Measurements from ENCODE around the gene CSK.

CSK gene

DNA sequence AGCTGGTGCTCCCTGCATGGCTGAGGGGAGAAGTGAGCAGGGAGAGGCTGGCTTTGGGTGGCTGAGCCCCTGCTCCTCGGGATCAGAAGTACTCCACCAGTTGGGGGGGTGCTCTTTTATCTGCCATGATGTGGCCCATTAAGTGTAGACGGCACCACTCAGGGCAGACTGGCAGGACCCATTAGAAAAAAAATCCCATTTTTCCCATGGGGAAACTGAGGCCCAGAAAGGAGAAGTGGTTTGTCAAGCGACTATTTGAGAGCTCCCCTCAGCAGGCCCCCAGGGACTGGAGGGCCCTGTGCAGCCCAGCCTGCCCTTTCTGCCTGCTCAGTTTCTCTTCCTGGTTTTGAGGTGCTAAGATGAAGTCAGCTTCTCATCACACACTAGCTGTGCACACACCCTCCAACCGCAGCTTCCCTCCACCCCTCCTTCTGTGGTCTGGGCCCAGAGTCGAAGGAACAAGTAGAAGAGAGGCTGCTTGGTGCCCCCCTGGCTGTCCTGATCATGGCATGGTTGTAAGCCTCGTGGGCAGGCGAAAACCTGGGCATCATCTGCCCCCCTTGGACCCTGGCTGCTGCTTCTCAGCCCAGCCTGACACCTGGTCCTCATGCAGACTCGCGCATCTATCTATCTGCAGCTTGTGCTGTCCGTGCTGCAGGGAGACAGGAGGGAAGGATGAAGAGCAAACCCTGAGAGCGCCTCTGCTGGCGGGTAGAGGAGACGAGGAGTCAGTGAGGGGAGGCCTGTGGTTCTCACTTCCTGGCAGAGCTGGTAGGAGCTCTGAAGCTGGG is 5.6 kb downstream of the CSK start:
- peak overlapping the region; percentile 70 for H3K4me2 ChIP-seq (ENCODE audit: insufficient read depth, low read length)
- DNase-seq (peak; percentile 94), ATAC-seq (ENCODE audit: insufficient read depth, low read depth) (peak; percentile 85)
- no peaks in the 10 kb centered on the region for H3K27me3 ChIP-seq (ENCODE audit: insufficient read depth, low read length, poor library complexity)
- H3K27ac ChIP-seq (ENCODE audit: low read length) = peak overlapping the region; percentile 90
- TF ChIP-seq, protein P1, sequence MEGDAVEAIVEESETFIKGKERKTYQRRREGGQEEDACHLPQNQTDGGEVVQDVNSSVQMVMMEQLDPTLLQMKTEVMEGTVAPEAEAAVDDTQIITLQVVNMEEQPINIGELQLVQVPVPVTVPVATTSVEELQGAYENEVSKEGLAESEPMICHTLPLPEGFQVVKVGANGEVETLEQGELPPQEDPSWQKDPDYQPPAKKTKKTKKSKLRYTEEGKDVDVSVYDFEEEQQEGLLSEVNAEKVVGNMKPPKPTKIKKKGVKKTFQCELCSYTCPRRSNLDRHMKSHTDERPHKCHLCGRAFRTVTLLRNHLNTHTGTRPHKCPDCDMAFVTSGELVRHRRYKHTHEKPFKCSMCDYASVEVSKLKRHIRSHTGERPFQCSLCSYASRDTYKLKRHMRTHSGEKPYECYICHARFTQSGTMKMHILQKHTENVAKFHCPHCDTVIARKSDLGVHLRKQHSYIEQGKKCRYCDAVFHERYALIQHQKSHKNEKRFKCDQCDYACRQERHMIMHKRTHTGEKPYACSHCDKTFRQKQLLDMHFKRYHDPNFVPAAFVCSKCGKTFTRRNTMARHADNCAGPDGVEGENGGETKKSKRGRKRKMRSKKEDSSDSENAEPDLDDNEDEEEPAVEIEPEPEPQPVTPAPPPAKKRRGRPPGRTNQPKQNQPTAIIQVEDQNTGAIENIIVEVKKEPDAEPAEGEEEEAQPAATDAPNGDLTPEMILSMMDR (IDR thresholded peaks at IDR 0.05; ENCODE audit: borderline replicate concordance, extremely low read depth, low read length, poor library complexity, severe bottlenecking) = peak; percentile 94
- no peak for TF ChIP-seq EZH2 (IDR thresholded peaks at IDR 0.05; ENCODE audit: borderline replicate concordance, low read depth, low read length, severe bottlenecking)
- peak overlapping the region; percentile 60 for H3K9ac ChIP-seq (ENCODE audit: low read depth, low read length)
- no peaks in the 10 kb centered on the region for H3K9me3 ChIP-seq (ENCODE audit: insufficient read depth, low read length, severe bottlenecking)
- H3K79me2 ChIP-seq (ENCODE audit: insufficient read depth, low read length) = peaks cover 93% of the 10 kb centered on the region
- peaks cover 73% of the 10 kb centered on the region for H3K4me1 ChIP-seq (ENCODE audit: insufficient read depth, low read length)
- peak overlapping the region; percentile 55; the same call in 1 of the 2 replicates for H2AFZ ChIP-seq (ENCODE audit: low read depth, low read length)
- peak overlapping the region in 1 of 2 experiments; percentile 55; a peak in 2 of 4 replicates for H3K4me3 ChIP-seq (ENCODE audit: low read depth in 1 of 2, low read length in 2 of 2)
- H3K36me3 ChIP-seq (ENCODE audit: insufficient read depth, low read length) = peaks cover 44% of the 10 kb centered on the region
- peaks cover 83% of the 10 kb centered on the region for H4K20me1 ChIP-seq (ENCODE audit: insufficient read depth, low read length)

DNA sequence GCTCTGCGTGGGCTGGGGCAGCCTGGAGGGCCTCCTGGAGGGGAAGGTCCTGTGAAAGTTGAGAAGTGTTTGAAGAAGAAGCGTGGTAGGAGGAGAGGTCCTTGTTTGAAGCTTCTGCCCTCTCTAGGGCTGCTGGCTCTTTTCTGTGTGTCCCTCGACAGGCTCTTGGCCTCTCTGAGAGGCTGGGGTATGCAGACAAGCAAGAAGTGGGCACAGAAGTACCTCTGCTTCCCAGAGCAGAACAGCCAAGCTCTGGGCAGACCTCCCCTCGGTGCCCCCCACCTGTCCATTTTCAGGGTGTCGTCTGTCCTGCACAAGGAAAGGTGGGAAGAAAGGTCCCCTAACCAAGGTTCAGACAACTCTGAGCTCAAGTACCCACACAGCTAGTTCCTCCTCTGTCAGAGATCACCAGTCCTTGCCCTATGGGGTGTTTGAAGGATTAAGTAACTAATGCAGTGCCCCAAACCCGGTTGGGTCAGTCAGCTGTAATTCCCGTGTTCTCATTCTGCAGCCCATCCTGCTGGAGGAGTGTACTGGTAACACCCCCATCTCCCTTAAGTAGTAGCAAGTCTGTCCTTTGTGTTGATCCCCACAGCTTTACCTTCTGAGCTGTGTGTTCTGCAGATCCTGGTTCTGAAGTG is 6.3 kb downstream of the CSK start:
- H2AFZ ChIP-seq (ENCODE audit: low read depth, low read length) = no peak overlapping the region
- no peak for DNase-seq
- peaks cover 83% of the 10 kb centered on the region for H4K20me1 ChIP-seq (ENCODE audit: insufficient read depth, low read length)
- H3K4me2 ChIP-seq (ENCODE audit: insufficient read depth, low read length) = peak overlapping the region; percentile 70
- no peak for TF ChIP-seq EZH2 (IDR thresholded peaks at IDR 0.05; ENCODE audit: borderline replicate concordance, low read depth, low read length, severe bottlenecking)
- TF ChIP-seq, protein P1 (IDR thresholded peaks at IDR 0.05; ENCODE audit: borderline replicate concordance, extremely low read depth, low read length, poor library complexity, severe bottlenecking) = no peak
- peak overlapping the region; percentile 60 for H3K9ac ChIP-seq (ENCODE audit: low read depth, low read length)
- H3K4me1 ChIP-seq (ENCODE audit: insufficient read depth, low read length) = peaks cover 66% of the 10 kb centered on the region
- H3K9me3 ChIP-seq (ENCODE audit: insufficient read depth, low read length, severe bottlenecking) = no peaks in the 10 kb centered on the region
- no peaks in the 10 kb centered on the region for H3K27me3 ChIP-seq (ENCODE audit: insufficient read depth, low read length, poor library complexity)
- H3K79me2 ChIP-seq (ENCODE audit: insufficient read depth, low read length) = peaks cover 93% of the 10 kb centered on the region
- ATAC-seq (ENCODE audit: insufficient read depth, low read depth) = no peak
- H3K36me3 ChIP-seq (ENCODE audit: insufficient read depth, low read length) = peaks cover 48% of the 10 kb centered on the region
- H3K27ac ChIP-seq (ENCODE audit: low read length) = peak overlapping the region; percentile 90
- peak overlapping the region in 1 of 2 experiments; percentile 55; a peak in 2 of 4 replicates for H3K4me3 ChIP-seq (ENCODE audit: low read depth in 1 of 2, low read length in 2 of 2)

DNA sequence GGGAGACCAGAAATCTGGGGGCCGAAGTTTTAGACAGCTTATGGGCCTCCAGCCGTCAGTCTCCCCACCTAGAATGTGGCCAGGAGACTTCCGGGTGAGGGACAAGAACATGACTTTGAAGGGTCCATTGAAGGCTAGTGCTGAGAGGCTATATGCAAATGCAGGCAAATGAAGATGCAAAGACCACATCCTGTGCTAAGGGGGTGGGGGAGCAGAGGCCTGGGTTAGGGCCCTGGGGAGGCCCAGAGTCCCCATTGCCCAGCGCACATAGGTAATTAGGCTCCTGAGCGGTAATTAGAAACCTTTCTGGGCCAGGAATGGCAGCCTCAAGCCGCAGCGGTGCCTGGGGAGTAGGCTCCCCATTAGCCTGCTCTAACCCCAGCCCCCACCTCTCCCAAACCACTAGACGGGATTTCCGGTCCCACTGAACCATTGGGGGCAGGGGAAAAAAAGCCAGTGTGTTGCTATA is 6.8 kb downstream of the CSK start:
- Histone ChIP-seq H3K36me3 (ENCODE audit: insufficient read depth, low read length) (peaks cover 48% of the 10 kb centered on the region), H3K9me3 (ENCODE audit: insufficient read depth, low read length, severe bottlenecking) (no peaks in the 10 kb centered on the region), H3K4me3 (ENCODE audit: low read depth in 1 of 2, low read length in 2 of 2) (peak overlapping the region in 1 of 2 experiments; percentile 55; a peak in 2 of 4 replicates), H2AFZ (ENCODE audit: low read depth, low read length) (no peak overlapping the region), H3K9ac (ENCODE audit: low read depth, low read length) (peak overlapping the region; percentile 60), H3K4me1 (ENCODE audit: insufficient read depth, low read length) (peaks cover 61% of the 10 kb centered on the region), H4K20me1 (ENCODE audit: insufficient read depth, low read length) (peaks cover 83% of the 10 kb centered on the region), H3K4me2 (ENCODE audit: insufficient read depth, low read length) (peak overlapping the region; percentile 70), H3K27ac (ENCODE audit: low read length) (peak overlapping the region; percentile 90), H3K27me3 (ENCODE audit: insufficient read depth, low read length, poor library complexity) (no peaks in the 10 kb centered on the region), H3K79me2 (ENCODE audit: insufficient read depth, low read length) (peaks cover 93% of the 10 kb centered on the region)
- ATAC-seq (ENCODE audit: insufficient read depth, low read depth) (peak; percentile 13; the same call in 1 of the 3 replicates), DNase-seq (peak; percentile 60)
- TF ChIP-seq, protein P1 (IDR thresholded peaks at IDR 0.05; ENCODE audit: borderline replicate concordance, extremely low read depth, low read length, poor library complexity, severe bottlenecking) = no peak
- TF ChIP-seq EZH2 (IDR thresholded peaks at IDR 0.05; ENCODE audit: borderline replicate concordance, low read depth, low read length, severe bottlenecking) = no peak

Measured in DND-41 (cell line).